ENCODE results near the gene HEXIM2.
A peak's percentile ranks its signal among the peaks of the same experiment; 100 is the strongest.
"Not testable (repeated sequence)": the region's sequence is repeated elsewhere in the genome, so short reads cannot be mapped to it uniquely, and the experiment has no call there.

The HEXIM2 gene

GRCh38 chr17:45118691-45119090 is 43.0 kb upstream of the HEXIM2 start:
- Histone ChIP-seq H3K4me1 (ENCODE audit: control insufficient read depth in 1 of 2, insufficient read depth in 2 of 2, low read length in 2 of 2) (peaks cover 0 to under 1% of the 10 kb centered on the region in 2 donors), H3K36me3 (ENCODE audit: control insufficient read depth in 1 of 2, insufficient read depth in 2 of 2, low read length in 2 of 2) (peaks cover 0 to 25% of the 10 kb centered on the region in 2 donors), H3K27ac (ENCODE audit: low read length) (no peak overlapping the region), H3K9me3 (ENCODE audit: control insufficient read depth in 1 of 2, low read length in 2 of 2) (no peaks in the 10 kb centered on the region), H3K4me3 (ENCODE audit: low read depth in 1 of 2, low read length in 2 of 2) (no peak overlapping the region), H3K27me3 (ENCODE audit: low read depth, low read length) (no peaks in the 10 kb centered on the region)

- H3K27ac ChIP-seq (ENCODE audit: low read length) = no peak overlapping the region
- peaks cover 0 to 25% of the 10 kb centered on the region in 2 donors for H3K36me3 ChIP-seq (ENCODE audit: control insufficient read depth in 1 of 2, insufficient read depth in 2 of 2, low read length in 2 of 2)
- no peaks in the 10 kb centered on the region for H3K9me3 ChIP-seq (ENCODE audit: control insufficient read depth in 1 of 2, low read length in 2 of 2)
- no peak overlapping the region for H3K4me3 ChIP-seq (ENCODE audit: low read depth in 1 of 2, low read length in 2 of 2)
- no peaks in the 10 kb centered on the region for H3K27me3 ChIP-seq (ENCODE audit: low read depth, low read length)
- H3K4me1 ChIP-seq (ENCODE audit: control insufficient read depth in 1 of 2, insufficient read depth in 2 of 2, low read length in 2 of 2) = peaks cover 4 to 7% of the 10 kb centered on the region in 2 donors
Observed at GRCh38 chr17:45119964-45120363, 41.7 kb upstream of the HEXIM2 start.

- no peaks in the 10 kb centered on the region for H3K9me3 ChIP-seq (ENCODE audit: control insufficient read depth in 1 of 2, low read length in 2 of 2)
- peaks cover 0 to 25% of the 10 kb centered on the region in 2 donors for H3K36me3 ChIP-seq (ENCODE audit: control insufficient read depth in 1 of 2, insufficient read depth in 2 of 2, low read length in 2 of 2)
- no peak overlapping the region for H3K27ac ChIP-seq (ENCODE audit: low read length)
- H3K4me3 ChIP-seq (ENCODE audit: low read depth in 1 of 2, low read length in 2 of 2) = no peak overlapping the region
- H3K4me1 ChIP-seq (ENCODE audit: control insufficient read depth in 1 of 2, insufficient read depth in 2 of 2, low read length in 2 of 2) = peaks cover 4 to 7% of the 10 kb centered on the region in 2 donors
- H3K27me3 ChIP-seq (ENCODE audit: low read depth, low read length) = no peaks in the 10 kb centered on the region
Observed at GRCh38 chr17:45120558-45120957, 41.1 kb upstream of the HEXIM2 start.

- Histone ChIP-seq H3K4me3 (ENCODE audit: low read depth in 1 of 2, low read length in 2 of 2) (no peak overlapping the region), H3K27ac (ENCODE audit: low read length) (no peak overlapping the region), H3K27me3 (ENCODE audit: low read depth, low read length) (no peaks in the 10 kb centered on the region), H3K9me3 (ENCODE audit: control insufficient read depth in 1 of 2, low read length in 2 of 2) (no peaks in the 10 kb centered on the region), H3K4me1 (ENCODE audit: control insufficient read depth in 1 of 2, insufficient read depth in 2 of 2, low read length in 2 of 2) (peaks cover 4 to 7% of the 10 kb centered on the region in 2 donors), H3K36me3 (ENCODE audit: control insufficient read depth in 1 of 2, insufficient read depth in 2 of 2, low read length in 2 of 2) (peaks cover 0 to 25% of the 10 kb centered on the region in 2 donors)
Observed at GRCh38 chr17:45121055-45121454, 40.6 kb upstream of the HEXIM2 start.

GRCh38 chr17:45123076-45123770 is 38.5 kb upstream of the HEXIM2 start:
- H3K4me1 ChIP-seq (ENCODE audit: control insufficient read depth in 1 of 2, insufficient read depth in 2 of 2, low read length in 2 of 2) = peaks cover 13 to 17% of the 10 kb centered on the region in 2 donors
- no peak overlapping the region for H3K4me3 ChIP-seq (ENCODE audit: low read depth in 1 of 2, low read length in 2 of 2)
- no peaks in the 10 kb centered on the region for H3K9me3 ChIP-seq (ENCODE audit: control insufficient read depth in 1 of 2, low read length in 2 of 2)
- H3K36me3 ChIP-seq (ENCODE audit: control insufficient read depth in 1 of 2, insufficient read depth in 2 of 2, low read length in 2 of 2) = peaks cover 0 to 19% of the 10 kb centered on the region in 2 donors
- H3K27ac ChIP-seq (ENCODE audit: low read length) = no peak overlapping the region
- no peaks in the 10 kb centered on the region for H3K27me3 ChIP-seq (ENCODE audit: low read depth, low read length)

GRCh38 chr17:45123930-45124796 is 37.5 kb upstream of the HEXIM2 start:
- Histone ChIP-seq H3K9me3 (ENCODE audit: control insufficient read depth in 1 of 2, low read length in 2 of 2) (no peaks in the 10 kb centered on the region), H3K27ac (ENCODE audit: low read length) (peak overlapping the region; percentile 23), H3K4me3 (ENCODE audit: low read depth in 1 of 2, low read length in 2 of 2) (no peak overlapping the region), H3K27me3 (ENCODE audit: low read depth, low read length) (no peaks in the 10 kb centered on the region), H3K4me1 (ENCODE audit: control insufficient read depth in 1 of 2, insufficient read depth in 2 of 2, low read length in 2 of 2) (peaks cover 13 to 23% of the 10 kb centered on the region in 2 donors), H3K36me3 (ENCODE audit: control insufficient read depth in 1 of 2, insufficient read depth in 2 of 2, low read length in 2 of 2) (peaks cover 0 to 14% of the 10 kb centered on the region in 2 donors)

- Histone ChIP-seq H3K27ac (ENCODE audit: low read length) (peak overlapping the region; percentile 23), H3K4me1 (ENCODE audit: control insufficient read depth in 1 of 2, insufficient read depth in 2 of 2, low read length in 2 of 2) (peaks cover 13 to 25% of the 10 kb centered on the region in 2 donors)
- not testable (repeated sequence) for H3K4me3 ChIP-seq (ENCODE audit: low read depth in 1 of 2, low read length in 2 of 2); H3K9me3 ChIP-seq (ENCODE audit: control insufficient read depth in 1 of 2, low read length in 2 of 2); H3K36me3 ChIP-seq (ENCODE audit: control insufficient read depth in 1 of 2, insufficient read depth in 2 of 2, low read length in 2 of 2); H3K27me3 ChIP-seq (ENCODE audit: low read depth, low read length)
Observed at GRCh38 chr17:45124797-45125122, 36.9 kb upstream of the HEXIM2 start.

GRCh38 chr17:45125509-45125908 is 36.2 kb upstream of the HEXIM2 start:
- H3K4me3 ChIP-seq (ENCODE audit: low read depth in 1 of 2, low read length in 2 of 2) = no peak overlapping the region
- no peaks in the 10 kb centered on the region for H3K9me3 ChIP-seq (ENCODE audit: control insufficient read depth in 1 of 2, low read length in 2 of 2)
- no peaks in the 10 kb centered on the region for H3K27me3 ChIP-seq (ENCODE audit: low read depth, low read length)
- H3K4me1 ChIP-seq (ENCODE audit: control insufficient read depth in 1 of 2, insufficient read depth in 2 of 2, low read length in 2 of 2) = peaks cover 13 to 26% of the 10 kb centered on the region in 2 donors
- H3K36me3 ChIP-seq (ENCODE audit: control insufficient read depth in 1 of 2, insufficient read depth in 2 of 2, low read length in 2 of 2) = peaks cover 0 to 2% of the 10 kb centered on the region in 2 donors
- H3K27ac ChIP-seq (ENCODE audit: low read length) = no peak overlapping the region

- Histone ChIP-seq H3K9me3 (ENCODE audit: control insufficient read depth in 1 of 2, low read length in 2 of 2) (no peaks in the 10 kb centered on the region), H3K27me3 (ENCODE audit: low read depth, low read length) (no peaks in the 10 kb centered on the region), H3K36me3 (ENCODE audit: control insufficient read depth in 1 of 2, insufficient read depth in 2 of 2, low read length in 2 of 2) (no peaks in the 10 kb centered on the region), H3K4me3 (ENCODE audit: low read depth in 1 of 2, low read length in 2 of 2) (no peak overlapping the region), H3K27ac (ENCODE audit: low read length) (no peak overlapping the region), H3K4me1 (ENCODE audit: control insufficient read depth in 1 of 2, insufficient read depth in 2 of 2, low read length in 2 of 2) (peaks cover 13 to 41% of the 10 kb centered on the region in 2 donors)
Observed at GRCh38 chr17:45127207-45127547, 34.5 kb upstream of the HEXIM2 start.

- Histone ChIP-seq H3K36me3 (ENCODE audit: control insufficient read depth in 1 of 2, insufficient read depth in 2 of 2, low read length in 2 of 2) (no peaks in the 10 kb centered on the region), H3K27me3 (ENCODE audit: low read depth, low read length) (no peaks in the 10 kb centered on the region), H3K4me1 (ENCODE audit: control insufficient read depth in 1 of 2, insufficient read depth in 2 of 2, low read length in 2 of 2) (peaks cover 13 to 41% of the 10 kb centered on the region in 2 donors), H3K9me3 (ENCODE audit: control insufficient read depth in 1 of 2, low read length in 2 of 2) (no peaks in the 10 kb centered on the region), H3K4me3 (ENCODE audit: low read depth in 1 of 2, low read length in 2 of 2) (no peak overlapping the region), H3K27ac (ENCODE audit: low read length) (no peak overlapping the region)
Observed at GRCh38 chr17:45127548-45128300, 34.0 kb upstream of the HEXIM2 start.

GRCh38 chr17:45128331-45128730 is 33.3 kb upstream of the HEXIM2 start:
- Histone ChIP-seq H3K27me3 (ENCODE audit: low read depth, low read length) (no peaks in the 10 kb centered on the region), H3K36me3 (ENCODE audit: control insufficient read depth in 1 of 2, insufficient read depth in 2 of 2, low read length in 2 of 2) (no peaks in the 10 kb centered on the region), H3K27ac (ENCODE audit: low read length) (no peak overlapping the region), H3K9me3 (ENCODE audit: control insufficient read depth in 1 of 2, low read length in 2 of 2) (no peaks in the 10 kb centered on the region), H3K4me3 (ENCODE audit: low read depth in 1 of 2, low read length in 2 of 2) (no peak overlapping the region), H3K4me1 (ENCODE audit: control insufficient read depth in 1 of 2, insufficient read depth in 2 of 2, low read length in 2 of 2) (peaks cover 13 to 41% of the 10 kb centered on the region in 2 donors)
